NCI-H2196 (cell line): ENCODE data around the gene KMO.

Source experiments
- DNase-seq: peaks from one replicate; lab custom pipeline; 2025; ENCODE audit not compliant: unreplicated experiment; lab: John Stamatoyannopoulos, UW

KMO gene

GRCh38 chr1:241624935-241625334, 92.8 kb downstream of the KMO start:
- no peak for DNase-seq

GRCh38 chr1:241627453-241628259, 95.5 kb downstream of the KMO start:
- DNase-seq = peak; percentile 16

- DNase-seq = no peak
Measured at GRCh38 chr1:241630005-241630404, 97.8 kb downstream of the KMO start.

- DNase-seq = no peak
Measured at GRCh38 chr1:241630476-241630875, 98.3 kb downstream of the KMO start.

- no peak for DNase-seq
Measured at GRCh38 chr1:241630899-241631298, 98.7 kb downstream of the KMO start.

GRCh38 chr1:241631674-241632073, 99.5 kb downstream of the KMO start:
- DNase-seq = no peak

- DNase-seq = no peak
Measured at GRCh38 chr1:241632987-241633386, 100.8 kb downstream of the KMO start.

- DNase-seq = no peak
Measured at GRCh38 chr1:241635556-241636152, 103.5 kb downstream of the KMO start.

- DNase-seq = no peak
Measured at GRCh38 chr1:241636291-241636690, 104.1 kb downstream of the KMO start.

GRCh38 chr1:241637046-241637590, 104.9 kb downstream of the KMO start:
- no peak for DNase-seq

GRCh38 chr1:241637604-241638003, 105.4 kb downstream of the KMO start:
- no peak for DNase-seq

- no peak for DNase-seq
Measured at GRCh38 chr1:241638099-241638682, 106.0 kb downstream of the KMO start.

GRCh38 chr1:241638909-241639622, 106.9 kb downstream of the KMO start:
- no peak for DNase-seq

- DNase-seq = no peak
Measured at GRCh38 chr1:241639623-241640148, 107.5 kb downstream of the KMO start.

GRCh38 chr1:241640149-241640866, 108.1 kb downstream of the KMO start, which contains the start of the genes CHML and OPN3:
Gene CHML, minus strand, starts transcription at chr1:241640369. Its CDS starts 4,603 bp downstream, at chr1:241635766.
Gene OPN3, minus strand, starts transcription at chr1:241640369. Its CDS starts 115 bp downstream, at chr1:241640254.
- DNase-seq = peak; percentile 87

- DNase-seq = no peak
Measured at GRCh38 chr1:241640867-241641622, 108.9 kb downstream of the KMO start.

GRCh38 chr1:241641773-241642592, 109.8 kb downstream of the KMO start:
- no peak for DNase-seq

GRCh38 chr1:241642593-241642944, 110.4 kb downstream of the KMO start:
- no peak for DNase-seq

- no peak for DNase-seq
Measured at GRCh38 chr1:241644259-241644658, 112.1 kb downstream of the KMO start.
